HL-60 (cell line): ENCODE measurements around the gene PSENEN.

Source experiments
- GABPA ChIP-seq: IDR thresholded peaks from 2 replicates; pipeline ENCODE4 v1.6.1; 2012; ENCODE audit warnings: low read depth
- POLR2AphosphoS5 ChIP-seq: IDR thresholded peaks from 2 replicates; pipeline ENCODE4 v1.6.1; 2012; ENCODE audit warnings: low read depth
- SPI1 ChIP-seq: IDR thresholded peaks from 2 replicates; pipeline ENCODE4 v1.6.1; 2012; ENCODE audit warnings: low read depth, mild to moderate bottlenecking, borderline replicate concordance
- TF ChIP-seq, protein P1 (sequence below): IDR thresholded peaks from one replicate; pipeline ENCODE4 v1.5.1; 2011; ENCODE audit warnings: low read length, control low read depth, inconsistent platforms; ENCODE audit not compliant: insufficient read depth
- TF ChIP-seq, protein P2 (sequence below): IDR thresholded peaks from 2 replicates; pipeline ENCODE4 v1.6.1; 2012; ENCODE audit warnings: low read depth; ENCODE audit not compliant: insufficient replicate concordance

DNA sequence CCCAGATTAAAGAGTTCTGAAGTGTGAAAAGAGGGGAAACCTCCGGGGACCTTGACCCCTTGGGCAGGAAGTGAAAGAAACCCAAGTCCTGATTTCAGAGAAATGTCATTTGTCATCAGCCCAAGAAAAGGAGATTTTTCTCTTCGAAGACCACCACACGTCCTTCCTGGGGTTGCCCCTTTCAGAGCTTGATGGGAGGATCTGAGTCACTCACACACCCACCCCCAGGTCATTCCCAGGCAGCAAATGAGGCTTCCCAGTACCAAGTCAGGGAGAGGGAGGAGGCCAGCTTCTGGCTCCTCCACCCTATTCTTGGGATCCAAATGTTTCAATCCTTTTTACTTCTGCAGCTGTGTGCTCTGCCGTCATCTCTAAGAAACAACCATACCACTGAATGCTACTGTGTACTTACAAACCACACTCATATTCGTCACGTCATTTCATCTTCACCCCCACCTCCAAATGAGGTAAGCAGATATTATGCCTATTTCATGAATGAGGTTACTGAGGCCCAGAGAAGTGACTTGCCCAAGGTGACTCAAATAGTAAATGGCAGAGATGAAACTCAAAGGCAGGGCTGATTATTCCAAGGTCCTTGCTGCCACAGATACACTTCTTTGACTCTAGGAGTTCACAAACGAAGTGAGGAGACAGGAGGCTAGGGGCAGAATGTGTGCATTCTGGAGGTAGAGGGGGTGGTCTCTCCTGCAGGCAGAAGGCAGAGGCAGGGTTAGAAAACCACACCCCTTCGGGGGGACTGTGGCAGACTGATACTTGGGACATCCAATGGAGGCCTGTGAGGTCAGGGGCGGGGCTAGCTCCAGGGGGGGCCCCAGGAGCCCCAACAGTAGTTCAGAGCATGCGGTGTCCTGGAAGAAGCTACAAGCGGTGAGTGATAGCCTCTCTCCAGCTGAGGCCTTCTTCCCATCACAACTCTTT is 32.6 kb upstream of the PSENEN start:
- TF ChIP-seq, protein P1, sequence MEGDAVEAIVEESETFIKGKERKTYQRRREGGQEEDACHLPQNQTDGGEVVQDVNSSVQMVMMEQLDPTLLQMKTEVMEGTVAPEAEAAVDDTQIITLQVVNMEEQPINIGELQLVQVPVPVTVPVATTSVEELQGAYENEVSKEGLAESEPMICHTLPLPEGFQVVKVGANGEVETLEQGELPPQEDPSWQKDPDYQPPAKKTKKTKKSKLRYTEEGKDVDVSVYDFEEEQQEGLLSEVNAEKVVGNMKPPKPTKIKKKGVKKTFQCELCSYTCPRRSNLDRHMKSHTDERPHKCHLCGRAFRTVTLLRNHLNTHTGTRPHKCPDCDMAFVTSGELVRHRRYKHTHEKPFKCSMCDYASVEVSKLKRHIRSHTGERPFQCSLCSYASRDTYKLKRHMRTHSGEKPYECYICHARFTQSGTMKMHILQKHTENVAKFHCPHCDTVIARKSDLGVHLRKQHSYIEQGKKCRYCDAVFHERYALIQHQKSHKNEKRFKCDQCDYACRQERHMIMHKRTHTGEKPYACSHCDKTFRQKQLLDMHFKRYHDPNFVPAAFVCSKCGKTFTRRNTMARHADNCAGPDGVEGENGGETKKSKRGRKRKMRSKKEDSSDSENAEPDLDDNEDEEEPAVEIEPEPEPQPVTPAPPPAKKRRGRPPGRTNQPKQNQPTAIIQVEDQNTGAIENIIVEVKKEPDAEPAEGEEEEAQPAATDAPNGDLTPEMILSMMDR: no peak
- no peak for TF ChIP-seq GABPA
- no peak for TF ChIP-seq SPI1
- TF ChIP-seq, protein P2, sequence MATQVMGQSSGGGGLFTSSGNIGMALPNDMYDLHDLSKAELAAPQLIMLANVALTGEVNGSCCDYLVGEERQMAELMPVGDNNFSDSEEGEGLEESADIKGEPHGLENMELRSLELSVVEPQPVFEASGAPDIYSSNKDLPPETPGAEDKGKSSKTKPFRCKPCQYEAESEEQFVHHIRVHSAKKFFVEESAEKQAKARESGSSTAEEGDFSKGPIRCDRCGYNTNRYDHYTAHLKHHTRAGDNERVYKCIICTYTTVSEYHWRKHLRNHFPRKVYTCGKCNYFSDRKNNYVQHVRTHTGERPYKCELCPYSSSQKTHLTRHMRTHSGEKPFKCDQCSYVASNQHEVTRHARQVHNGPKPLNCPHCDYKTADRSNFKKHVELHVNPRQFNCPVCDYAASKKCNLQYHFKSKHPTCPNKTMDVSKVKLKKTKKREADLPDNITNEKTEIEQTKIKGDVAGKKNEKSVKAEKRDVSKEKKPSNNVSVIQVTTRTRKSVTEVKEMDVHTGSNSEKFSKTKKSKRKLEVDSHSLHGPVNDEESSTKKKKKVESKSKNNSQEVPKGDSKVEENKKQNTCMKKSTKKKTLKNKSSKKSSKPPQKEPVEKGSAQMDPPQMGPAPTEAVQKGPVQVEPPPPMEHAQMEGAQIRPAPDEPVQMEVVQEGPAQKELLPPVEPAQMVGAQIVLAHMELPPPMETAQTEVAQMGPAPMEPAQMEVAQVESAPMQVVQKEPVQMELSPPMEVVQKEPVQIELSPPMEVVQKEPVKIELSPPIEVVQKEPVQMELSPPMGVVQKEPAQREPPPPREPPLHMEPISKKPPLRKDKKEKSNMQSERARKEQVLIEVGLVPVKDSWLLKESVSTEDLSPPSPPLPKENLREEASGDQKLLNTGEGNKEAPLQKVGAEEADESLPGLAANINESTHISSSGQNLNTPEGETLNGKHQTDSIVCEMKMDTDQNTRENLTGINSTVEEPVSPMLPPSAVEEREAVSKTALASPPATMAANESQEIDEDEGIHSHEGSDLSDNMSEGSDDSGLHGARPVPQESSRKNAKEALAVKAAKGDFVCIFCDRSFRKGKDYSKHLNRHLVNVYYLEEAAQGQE: no peak
- no peak for TF ChIP-seq POLR2AphosphoS5
